DOHH2 (cell line): Measurements from ENCODE around the gene WDR7.

Experiments
- CTCF ChIP-seq: fragments of 200-600 bp; sonication (generic); IDR thresholded peaks from one replicate; pipeline ENCODE4 v1.5.1; 2014; ENCODE audit warnings: antibody characterized with exemption, mild to moderate bottlenecking, low read depth, low read length; ENCODE audit not compliant: poor library complexity, severe bottlenecking
- EZH2phosphoT487 ChIP-seq: fragments of 200-600 bp; sonication (generic); IDR thresholded peaks from 2 replicates; pipeline ENCODE4 v1.6.1; 2017; ENCODE audit warnings: borderline replicate concordance, mild to moderate bottlenecking, antibody characterized with exemption, low read length, moderate library complexity, mixed read lengths

- TF ChIP-seq CTCF (no peak), EZH2phosphoT487 (no peak)
Measured at GRCh38 chr18:57058734-57059133, 407.6 kb downstream of the WDR7 start.
